ENCODE results near the gene TARDBP. TPM values are rescaled to one million over a fixed set of nuclear protein-coding genes. Genes with fewer than 3 reads are reported as not detected.

The TARDBP gene
- total and polyA plus RNA-seq, 9 of the 15 experiments (the other 6 are each of a cell fraction or from before 2014, with no cell fraction given), result 122 to 515 (median 243) TPM

GRCh38 chr1:11042995-11043874, 30.8 kb downstream of the TARDBP start:
- peak in 1 of 4 experiments; percentile 7 for DNase-seq (ENCODE audit: extremely low read depth in 1 of 4, low spot score in 3 of 4)
- CTCF ChIA-PET (ENCODE audit: low intra/inter-chr PET ratio), result no interaction called here
- in situ Hi-C loops (cut with MboI), result no loop called here

DNA sequence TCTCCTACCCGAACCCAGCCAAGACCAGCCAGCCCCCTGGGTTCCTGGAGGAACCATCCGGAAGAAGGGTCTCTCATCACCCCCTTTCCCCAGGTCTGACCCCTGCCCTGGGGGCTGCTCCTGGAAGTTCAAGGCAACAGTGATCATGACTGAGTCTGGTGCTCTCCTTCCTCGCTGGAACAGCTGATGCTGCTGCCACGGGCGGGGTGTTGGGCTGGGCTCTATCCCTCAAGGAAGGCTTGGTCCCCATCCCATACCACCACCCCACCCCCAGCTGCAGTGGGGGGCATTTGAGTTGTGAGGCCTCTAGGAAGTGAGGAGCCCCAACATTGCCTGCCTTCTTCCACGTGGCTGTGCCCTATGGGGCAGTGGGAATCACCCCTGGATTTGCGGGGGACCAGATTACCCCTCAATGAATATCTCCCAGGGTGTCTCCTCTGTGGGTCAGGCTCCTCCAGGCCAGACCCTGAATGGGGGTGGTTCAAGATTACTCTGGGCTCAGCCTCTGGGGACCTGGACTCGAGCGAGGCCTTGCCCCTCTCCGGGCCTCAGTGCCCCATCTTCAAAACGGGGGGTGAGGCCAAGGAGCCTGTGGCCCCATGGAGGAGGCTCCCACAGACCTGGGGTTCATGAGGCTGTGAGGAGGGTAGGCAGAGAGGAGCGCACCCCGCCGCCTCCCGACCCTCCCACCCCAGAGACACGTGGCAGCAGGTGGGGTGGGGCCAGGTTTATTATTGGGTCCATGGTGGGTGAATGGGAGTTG, 31.8 kb downstream of the TARDBP start:
- ChIA-PET CTCF (ENCODE audit: low intra/inter-chr PET ratio) (no interaction called here), POLR2A (interaction anchor here (0.6 kb wide), 1 partner anchor 649 kb away, joined by 3 read pairs; no protein-coding TSS in a partner anchor)
- H3K4me2 ChIP-seq (ENCODE audit: insufficient read depth, low read length), result no peak overlapping the region
- H4K20me1 ChIP-seq (replicated peaks; ENCODE audit: control insufficient read depth, insufficient read depth, low read length), result no peaks in the 10 kb centered on the region
- no peak overlapping the region for H3K4me3 ChIP-seq
- no peaks in the 10 kb centered on the region for H3K36me3 ChIP-seq (ENCODE audit: control insufficient read depth, insufficient read depth, low read length)
- DNase-seq (ENCODE audit: extremely low read depth in 1 of 4, low spot score in 3 of 4) (no peak), ATAC-seq (no peak), FAIRE-seq (no peak)
- no peaks in the 10 kb centered on the region for H3K9me3 ChIP-seq (replicated peaks; ENCODE audit: control insufficient read depth, insufficient read depth, low read depth, low read length)
- no TSS peak for BruUV-seq (replicated peaks)
- no peak overlapping the region for H2AFZ ChIP-seq (ENCODE audit: low read depth, low read length)
- intact Hi-C loops (cut with micrococcal nuclease), result no loop called here
- H3K27ac ChIP-seq (ENCODE audit: extremely low read depth, low read depth, low read length), result no peak overlapping the region
- WGBS (ENCODE audit: insufficient coverage, low coverage, missing lambda C conversion rate), result 6% methylated on average over 13 of the region's 16 CpGs
- in situ Hi-C loops (cut with MboI), result no loop called here
- H3K9me1 ChIP-seq (ENCODE audit: control insufficient read depth, insufficient read depth, low read length), result no peaks in the 10 kb centered on the region
- H3K27me3 ChIP-seq (ENCODE audit: control insufficient read depth in 2 of 2, insufficient read depth in 2 of 2, low read length in 2 of 2), result peaks cover 0 to 5% of the 10 kb centered on the region in 2 experiments; a peak in 1 of 5 replicates
- H3K9ac ChIP-seq (ENCODE audit: insufficient read depth in 1 of 2, low read depth in 2 of 2, low read length in 2 of 2), result no peak overlapping the region
- peaks cover 0 to 26% of the 10 kb centered on the region in 2 experiments; a peak in 2 of 5 replicates for H3K4me1 ChIP-seq (replicated peaks in 1 of 2; ENCODE audit: control insufficient read depth in 2 of 2, insufficient read depth in 2 of 2, low read length in 2 of 2)
- no peaks in the 10 kb centered on the region for H3K79me2 ChIP-seq (ENCODE audit: control insufficient read depth, insufficient read depth, low read length)
- TF ChIP-seq, protein P1, sequence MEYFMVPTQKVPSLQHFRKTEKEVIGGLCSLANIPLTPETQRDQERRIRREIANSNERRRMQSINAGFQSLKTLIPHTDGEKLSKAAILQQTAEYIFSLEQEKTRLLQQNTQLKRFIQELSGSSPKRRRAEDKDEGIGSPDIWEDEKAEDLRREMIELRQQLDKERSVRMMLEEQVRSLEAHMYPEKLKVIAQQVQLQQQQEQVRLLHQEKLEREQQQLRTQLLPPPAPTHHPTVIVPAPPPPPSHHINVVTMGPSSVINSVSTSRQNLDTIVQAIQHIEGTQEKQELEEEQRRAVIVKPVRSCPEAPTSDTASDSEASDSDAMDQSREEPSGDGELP (CRISPR knock-in tag; IDR thresholded peaks at IDR 0.05; ENCODE audit: borderline replicate concordance), result peak; percentile 15; the same call in 1 of the 2 replicates
- no peak for TF ChIP-seq IRF2 (CRISPR knock-in tag; IDR thresholded peaks at IDR 0.05)
- TF ChIP-seq FOXA3 (CRISPR knock-in tag; conservative IDR thresholded peaks at IDR 0.05 in 1 of 2, IDR thresholded peaks at IDR 0.05 in 1 of 2), result no peak
- TF ChIP-seq ZNF583 (CRISPR knock-in tag; IDR thresholded peaks at IDR 0.05), result no peak
- TF ChIP-seq KDM1A (IDR thresholded peaks at IDR 0.05), result no peak
- TF ChIP-seq, protein P2, sequence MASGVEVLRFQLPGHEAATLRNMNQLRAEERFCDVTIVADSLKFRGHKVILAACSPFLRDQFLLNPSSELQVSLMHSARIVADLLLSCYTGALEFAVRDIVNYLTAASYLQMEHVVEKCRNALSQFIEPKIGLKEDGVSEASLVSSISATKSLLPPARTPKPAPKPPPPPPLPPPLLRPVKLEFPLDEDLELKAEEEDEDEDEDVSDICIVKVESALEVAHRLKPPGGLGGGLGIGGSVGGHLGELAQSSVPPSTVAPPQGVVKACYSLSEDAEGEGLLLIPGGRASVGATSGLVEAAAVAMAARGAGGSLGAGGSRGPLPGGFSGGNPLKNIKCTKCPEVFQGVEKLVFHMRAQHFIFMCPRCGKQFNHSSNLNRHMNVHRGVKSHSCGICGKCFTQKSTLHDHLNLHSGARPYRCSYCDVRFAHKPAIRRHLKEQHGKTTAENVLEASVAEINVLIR (CRISPR knock-in tag; IDR thresholded peaks at IDR 0.05), result no peak
- TF ChIP-seq NCOA4 (IDR thresholded peaks at IDR 0.05; ENCODE audit: partially characterized antibody), result no peak
- no peak for TF ChIP-seq HLTF (IDR thresholded peaks at IDR 0.05)

More at GRCh38 chr1:11042995-11043874, 30.8 kb downstream of the TARDBP start:
- Histone ChIP-seq H3K9me3 (replicated peaks; ENCODE audit: control insufficient read depth, insufficient read depth, low read depth, low read length) (no peaks in the 10 kb centered on the region), H3K4me2 (ENCODE audit: insufficient read depth, low read length) (no peak overlapping the region), H3K27ac (ENCODE audit: extremely low read depth, low read depth, low read length) (no peak overlapping the region), H3K4me1 (replicated peaks in 1 of 2; ENCODE audit: control insufficient read depth in 2 of 2, insufficient read depth in 2 of 2, low read length in 2 of 2) (peaks cover 0 to 26% of the 10 kb centered on the region in 2 experiments; a peak in 2 of 5 replicates), H4K20me1 (replicated peaks; ENCODE audit: control insufficient read depth, insufficient read depth, low read length) (no peaks in the 10 kb centered on the region), H3K36me3 (ENCODE audit: control insufficient read depth, insufficient read depth, low read length) (no peaks in the 10 kb centered on the region), H3K27me3 (ENCODE audit: control insufficient read depth in 2 of 2, insufficient read depth in 2 of 2, low read length in 2 of 2) (peaks cover 0 to 8% of the 10 kb centered on the region in 2 experiments; a peak in 1 of 5 replicates), H3K9me1 (ENCODE audit: control insufficient read depth, insufficient read depth, low read length) (no peaks in the 10 kb centered on the region), H2AFZ (ENCODE audit: low read depth, low read length) (no peak overlapping the region), H3K4me3 (no peak overlapping the region), H3K79me2 (ENCODE audit: control insufficient read depth, insufficient read depth, low read length) (no peaks in the 10 kb centered on the region), H3K9ac (ENCODE audit: insufficient read depth in 1 of 2, low read depth in 2 of 2, low read length in 2 of 2) (no peak overlapping the region)
- ATAC-seq (no peak; the same call in 2 of the 3 replicates), FAIRE-seq (no peak)
- intact Hi-C loops (cut with micrococcal nuclease), result no loop called here
- no TSS peak for BruUV-seq (replicated peaks)
- POLR2A ChIA-PET, result interaction anchor here (1.2 kb wide), 1 partner anchor 9 kb away, joined by 4 read pairs; no protein-coding TSS in a partner anchor
- peak; percentile 20 for TF ChIP-seq HNRNPLL (IDR thresholded peaks at IDR 0.05; ENCODE audit: low read depth, low read length, poor library complexity, severe bottlenecking)
- no peak for TF ChIP-seq MTA3 (IDR thresholded peaks at IDR 0.05; ENCODE audit: borderline replicate concordance)
- WGBS (ENCODE audit: insufficient coverage, low coverage, missing lambda C conversion rate), result 4% methylated on average over 19 of the region's 19 CpGs

Measured in K562 (cell line).